Measurements from ENCODE around the gene NR3C2. TPM values are rescaled to one million over a fixed set of nuclear protein-coding genes. Genes with fewer than 3 reads are reported as not detected.

NR3C2 gene
- total RNA-seq, 5 donors from 2014 or later (not counting 1 experiment from before 2014, with no cell fraction given) = 33.5 to 60.4 (median 34.5) TPM

GRCh38 chr4:148240241-148240640, 202.0 kb downstream of the NR3C2 start:
- peaks cover 18% of the 10 kb centered on the region for H3K36me3 Mint-ChIP-seq
- no peaks in the 10 kb centered on the region for H3K9me3 Mint-ChIP-seq
- no peak overlapping the region for H3K27ac ChIP-seq (ENCODE audit: low read length)
- CTCF ChIA-PET = interaction anchor here (0.5 to 1.2 kb wide), 2 partner anchors 104 to 207 kb away, joined by 3 read pairs; no protein-coding TSS in a partner anchor
- H3K36me3 ChIP-seq (ENCODE audit: control insufficient read depth in 2 of 2, extremely low read depth in 1 of 2, insufficient read depth in 1 of 2, low read length in 1 of 2) = no peaks in the 10 kb centered on the region
- H3K27ac Mint-ChIP-seq = no peak overlapping the region
- DNase-seq = no peak
- H3K9me3 ChIP-seq = no peaks in the 10 kb centered on the region
- H3K4me1 ChIP-seq (ENCODE audit: control insufficient read depth in 1 of 2, extremely low read depth in 1 of 2, insufficient read depth in 2 of 2, low read length in 2 of 2) = no peaks in the 10 kb centered on the region
- WGBS (ENCODE audit: insufficient coverage) = 100% methylated on average over 1 of the region's 4 CpGs
- ATAC-seq (replicated peaks in 1 of 4) = no peak
- H3K27me3 Mint-ChIP-seq = no peaks in the 10 kb centered on the region
- POLR2A ChIA-PET = no interaction called here
- H3K4me3 Mint-ChIP-seq = no peak overlapping the region
- peaks cover 21 to 33% (median 27%) of the 10 kb centered on the region in 3 donors for H3K4me1 Mint-ChIP-seq
- no peak overlapping the region for H3K4me3 ChIP-seq (ENCODE audit: control insufficient read depth in 1 of 2, extremely low read depth in 1 of 2, low read length in 1 of 2)
- no peaks in the 10 kb centered on the region for H3K27me3 ChIP-seq (replicated peaks in 1 of 2; ENCODE audit: control insufficient read depth in 2 of 2, extremely low read depth in 1 of 2, insufficient read depth in 2 of 2, low read length in 1 of 2)

GRCh38 chr4:148239494-148239985, 202.7 kb downstream of the NR3C2 start:
- ChIA-PET CTCF (interaction anchor here in 1 of 2 donors (1.2 kb wide), 1 partner anchor 208 kb away, joined by 3 read pairs; no protein-coding TSS in a partner anchor), POLR2A (no interaction called here)
- Histone ChIP-seq H3K27ac (ENCODE audit: low read length) (no peak overlapping the region), H3K36me3 (ENCODE audit: control insufficient read depth in 2 of 2, extremely low read depth in 1 of 2, insufficient read depth in 1 of 2, low read length in 1 of 2) (no peaks in the 10 kb centered on the region), H3K9me3 (no peaks in the 10 kb centered on the region), H3K4me1 (ENCODE audit: control insufficient read depth in 1 of 2, extremely low read depth in 1 of 2, insufficient read depth in 2 of 2, low read length in 2 of 2) (no peaks in the 10 kb centered on the region), H3K27me3 (replicated peaks in 1 of 2; ENCODE audit: control insufficient read depth in 2 of 2, extremely low read depth in 1 of 2, insufficient read depth in 2 of 2, low read length in 1 of 2) (no peaks in the 10 kb centered on the region), H3K4me3 (ENCODE audit: control insufficient read depth in 1 of 2, extremely low read depth in 1 of 2, low read length in 1 of 2) (no peak overlapping the region)
- Mint-ChIP-seq H3K4me1 (peaks cover 21 to 27% (median 27%) of the 10 kb centered on the region in 3 donors), H3K27me3 (no peaks in the 10 kb centered on the region), H3K9me3 (no peaks in the 10 kb centered on the region), H3K27ac (no peak overlapping the region), H3K36me3 (peaks cover 18% of the 10 kb centered on the region), H3K4me3 (no peak overlapping the region)
- DNase-seq = peak in 8 of 35 experiments; percentile 5 to 34 (median 8)
- WGBS (ENCODE audit: insufficient coverage) = 90% methylated on average over 2 of the region's 5 CpGs
- no peak for ATAC-seq (replicated peaks in 1 of 4)

GRCh38 chr4:148238811-148239493, 203.3 kb downstream of the NR3C2 start:
- Histone ChIP-seq H3K9me3 (no peaks in the 10 kb centered on the region), H3K27me3 (replicated peaks in 1 of 2; ENCODE audit: control insufficient read depth in 2 of 2, extremely low read depth in 1 of 2, insufficient read depth in 2 of 2, low read length in 1 of 2) (no peaks in the 10 kb centered on the region), H3K4me1 (ENCODE audit: control insufficient read depth in 1 of 2, extremely low read depth in 1 of 2, insufficient read depth in 2 of 2, low read length in 2 of 2) (no peaks in the 10 kb centered on the region), H3K27ac (ENCODE audit: low read length) (no peak overlapping the region), H3K36me3 (ENCODE audit: control insufficient read depth in 2 of 2, extremely low read depth in 1 of 2, insufficient read depth in 1 of 2, low read length in 1 of 2) (no peaks in the 10 kb centered on the region), H3K4me3 (ENCODE audit: control insufficient read depth in 1 of 2, extremely low read depth in 1 of 2, low read length in 1 of 2) (no peak overlapping the region)
- peak overlapping the region in 1 of 2 donors; percentile 13 for H3K27ac Mint-ChIP-seq
- CTCF ChIA-PET = interaction anchor here in 1 of 2 donors (1.2 kb wide), 2 partner anchors 14 to 208 kb away, joined by 3 read pairs; no protein-coding TSS in a partner anchor
- POLR2A ChIA-PET = no interaction called here
- H3K4me1 Mint-ChIP-seq = peaks cover 21 to 27% (median 27%) of the 10 kb centered on the region in 3 donors
- 89% methylated on average over 4 of the region's 4 CpGs for WGBS (ENCODE audit: insufficient coverage)
- H3K9me3 Mint-ChIP-seq = no peaks in the 10 kb centered on the region
- peaks cover 17% of the 10 kb centered on the region for H3K36me3 Mint-ChIP-seq
- DNase-seq (no peak), ATAC-seq (replicated peaks in 1 of 4) (no peak)
- H3K27me3 Mint-ChIP-seq = no peaks in the 10 kb centered on the region
- H3K4me3 Mint-ChIP-seq = no peak overlapping the region

- DNase-seq (no peak), ATAC-seq (replicated peaks in 1 of 4) (no peak)
- Histone ChIP-seq H3K27ac (ENCODE audit: low read length) (no peak overlapping the region), H3K4me3 (ENCODE audit: control insufficient read depth in 1 of 2, extremely low read depth in 1 of 2, low read length in 1 of 2) (no peak overlapping the region), H3K9me3 (no peaks in the 10 kb centered on the region), H3K27me3 (replicated peaks in 1 of 2; ENCODE audit: control insufficient read depth in 2 of 2, extremely low read depth in 1 of 2, insufficient read depth in 2 of 2, low read length in 1 of 2) (no peaks in the 10 kb centered on the region), H3K4me1 (ENCODE audit: control insufficient read depth in 1 of 2, extremely low read depth in 1 of 2, insufficient read depth in 2 of 2, low read length in 2 of 2) (no peaks in the 10 kb centered on the region), H3K36me3 (ENCODE audit: control insufficient read depth in 2 of 2, extremely low read depth in 1 of 2, insufficient read depth in 1 of 2, low read length in 1 of 2) (no peaks in the 10 kb centered on the region)
- no peak overlapping the region for H3K4me3 Mint-ChIP-seq
- H3K4me1 Mint-ChIP-seq = peaks cover 20 to 30% (median 27%) of the 10 kb centered on the region in 3 donors
- ChIA-PET POLR2A (interaction anchor here (0.6 to 0.7 kb wide), 2 partner anchors 21 to 1690 kb away, joined by 3 read pairs; no protein-coding TSS in a partner anchor), CTCF (interaction anchor here (0.6 to 1.2 kb wide), 2 partner anchors 12 to 13 kb away, joined by 3 to 4 read pairs; no protein-coding TSS in a partner anchor)
- WGBS (ENCODE audit: insufficient coverage) = no CpG with 5 or more reads among the region's 3 CpGs
- H3K36me3 Mint-ChIP-seq = peaks cover 20% of the 10 kb centered on the region
- H3K27me3 Mint-ChIP-seq = no peaks in the 10 kb centered on the region
- no peak overlapping the region for H3K27ac Mint-ChIP-seq
- peaks cover 0 to under 1% (median under 1%) of the 10 kb centered on the region in 3 donors for H3K9me3 Mint-ChIP-seq
These were observed 204.1 kb downstream of the NR3C2 start for GRCh38 chr4:148238086-148238485.

DNA sequence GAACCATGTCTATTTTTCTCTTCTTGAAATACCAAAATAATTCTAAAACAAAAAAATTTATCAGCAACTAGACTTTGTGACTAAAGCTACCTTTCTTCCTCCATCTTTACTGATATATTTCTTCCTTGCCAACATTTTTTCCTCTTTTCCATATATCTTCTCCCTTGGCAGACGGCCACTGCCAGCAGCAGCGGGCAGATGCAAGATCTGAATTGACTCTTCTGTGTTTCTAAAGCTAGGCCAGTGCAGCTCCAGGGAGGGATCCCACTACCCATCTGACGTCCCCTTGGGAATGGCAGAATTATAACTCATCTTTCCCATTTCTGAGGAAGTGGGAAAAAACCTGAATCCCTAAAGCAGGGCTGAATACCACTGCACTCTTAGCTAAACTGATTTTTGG, 206.4 kb downstream of the NR3C2 start:
- Histone ChIP-seq H3K36me3 (ENCODE audit: control insufficient read depth in 2 of 2, extremely low read depth in 1 of 2, insufficient read depth in 1 of 2, low read length in 1 of 2) (no peaks in the 10 kb centered on the region), H3K9me3 (no peaks in the 10 kb centered on the region), H3K27me3 (replicated peaks in 1 of 2; ENCODE audit: control insufficient read depth in 2 of 2, extremely low read depth in 1 of 2, insufficient read depth in 2 of 2, low read length in 1 of 2) (no peaks in the 10 kb centered on the region), H3K27ac (ENCODE audit: low read length) (no peak overlapping the region), H3K4me1 (ENCODE audit: control insufficient read depth in 1 of 2, extremely low read depth in 1 of 2, insufficient read depth in 2 of 2, low read length in 2 of 2) (no peaks in the 10 kb centered on the region), H3K4me3 (ENCODE audit: control insufficient read depth in 1 of 2, extremely low read depth in 1 of 2, low read length in 1 of 2) (no peak overlapping the region)
- Mint-ChIP-seq H3K27me3 (no peaks in the 10 kb centered on the region), H3K4me3 (no peak overlapping the region), H3K9me3 (peaks cover 4 to 7% (median 5%) of the 10 kb centered on the region in 3 donors), H3K4me1 (peaks cover 22 to 36% (median 25%) of the 10 kb centered on the region in 3 donors), H3K27ac (no peak overlapping the region), H3K36me3 (peaks cover 28% of the 10 kb centered on the region)
- ATAC-seq (replicated peaks in 1 of 4) (no peak), DNase-seq (no peak)
- ChIA-PET CTCF (no interaction called here), POLR2A (interaction anchor here in 1 of 2 donors (0.6 to 0.7 kb wide), 2 partner anchors 15 to 149 kb away, joined by 3 read pairs; no protein-coding TSS in a partner anchor)
- WGBS (ENCODE audit: insufficient coverage) = no CpG with 5 or more reads among the region's 3 CpGs

- CTCF ChIA-PET = no interaction called here
- peaks cover 4 to 7% (median 5%) of the 10 kb centered on the region in 3 donors for H3K9me3 Mint-ChIP-seq
- POLR2A ChIA-PET = no interaction called here
- Histone ChIP-seq H3K4me3 (ENCODE audit: control insufficient read depth in 1 of 2, extremely low read depth in 1 of 2, low read length in 1 of 2) (no peak overlapping the region), H3K4me1 (ENCODE audit: control insufficient read depth in 1 of 2, extremely low read depth in 1 of 2, insufficient read depth in 2 of 2, low read length in 2 of 2) (no peaks in the 10 kb centered on the region), H3K27me3 (replicated peaks in 1 of 2; ENCODE audit: control insufficient read depth in 2 of 2, extremely low read depth in 1 of 2, insufficient read depth in 2 of 2, low read length in 1 of 2) (no peaks in the 10 kb centered on the region), H3K27ac (ENCODE audit: low read length) (no peak overlapping the region), H3K36me3 (ENCODE audit: control insufficient read depth in 2 of 2, extremely low read depth in 1 of 2, insufficient read depth in 1 of 2, low read length in 1 of 2) (no peaks in the 10 kb centered on the region), H3K9me3 (no peaks in the 10 kb centered on the region)
- peaks cover 18 to 31% (median 21%) of the 10 kb centered on the region in 3 donors for H3K4me1 Mint-ChIP-seq
- H3K27me3 Mint-ChIP-seq = no peaks in the 10 kb centered on the region
- no peak overlapping the region for H3K4me3 Mint-ChIP-seq
- H3K36me3 Mint-ChIP-seq = peaks cover 18% of the 10 kb centered on the region
- DNase-seq (no peak), ATAC-seq (replicated peaks in 1 of 4) (no peak)
- no peak overlapping the region for H3K27ac Mint-ChIP-seq
- WGBS (ENCODE audit: insufficient coverage) = 100% methylated on average over 1 of the region's 1 CpG
These were observed 212.4 kb downstream of the NR3C2 start for GRCh38 chr4:148229798-148230197.
